Measurements from ENCODE around the gene CES4A.

The CES4A gene

GRCh38 chr16:67034487-67034886 is 46.1 kb downstream of the CES4A start:
- no peak for TF ChIP-seq CTCF (IDR thresholded peaks at IDR 0.05)

GRCh38 chr16:67035364-67035763 is 47.0 kb downstream of the CES4A start:
- TF ChIP-seq CTCF (IDR thresholded peaks at IDR 0.05) = no peak

DNA sequence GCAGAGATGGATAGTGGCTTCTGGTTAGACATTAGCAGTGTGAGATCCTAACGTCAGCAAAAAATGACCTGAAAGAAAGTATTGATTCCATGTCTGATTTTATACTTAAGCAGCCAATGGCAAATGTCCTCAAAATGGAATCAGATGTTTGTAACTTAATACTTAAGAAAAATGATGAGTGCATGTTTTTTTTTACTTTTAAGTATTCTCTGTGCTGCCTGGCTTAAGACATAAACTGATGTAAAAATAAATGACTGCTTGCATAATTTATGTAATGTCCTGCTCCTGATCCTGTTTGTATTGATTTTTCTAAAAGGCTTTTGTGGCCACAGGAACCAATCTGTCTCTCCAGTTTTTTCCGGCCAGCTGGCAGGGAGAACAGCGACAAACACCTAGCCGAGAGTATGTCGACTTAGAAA is 47.9 kb downstream of the CES4A start:
- TF ChIP-seq CTCF (IDR thresholded peaks at IDR 0.05) = no peak

GRCh38 chr16:67039260-67040020 is 51.1 kb downstream of the CES4A start:
- TF ChIP-seq CTCF (IDR thresholded peaks at IDR 0.05) = no peak

DNA sequence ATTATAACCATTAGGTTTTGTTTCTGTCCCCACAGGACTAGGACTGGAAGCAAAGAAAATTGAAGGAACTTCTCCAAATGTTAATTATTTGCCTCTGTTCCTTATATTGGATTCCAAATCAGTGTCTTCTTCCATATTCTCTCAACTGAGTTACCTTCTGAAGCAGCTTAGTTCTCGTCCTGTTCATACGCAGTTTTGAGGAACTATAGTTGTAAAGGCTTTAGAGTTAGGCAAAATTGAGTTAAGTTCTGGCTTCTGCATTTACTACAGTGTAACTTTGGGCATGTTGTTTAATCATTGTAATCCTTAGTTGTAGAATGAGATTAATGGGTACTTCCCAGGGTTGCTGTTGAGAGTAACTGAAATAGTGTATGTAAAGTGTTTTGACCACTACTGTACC is 51.8 kb downstream of the CES4A start:
- no peak for TF ChIP-seq CTCF (IDR thresholded peaks at IDR 0.05)

DNA sequence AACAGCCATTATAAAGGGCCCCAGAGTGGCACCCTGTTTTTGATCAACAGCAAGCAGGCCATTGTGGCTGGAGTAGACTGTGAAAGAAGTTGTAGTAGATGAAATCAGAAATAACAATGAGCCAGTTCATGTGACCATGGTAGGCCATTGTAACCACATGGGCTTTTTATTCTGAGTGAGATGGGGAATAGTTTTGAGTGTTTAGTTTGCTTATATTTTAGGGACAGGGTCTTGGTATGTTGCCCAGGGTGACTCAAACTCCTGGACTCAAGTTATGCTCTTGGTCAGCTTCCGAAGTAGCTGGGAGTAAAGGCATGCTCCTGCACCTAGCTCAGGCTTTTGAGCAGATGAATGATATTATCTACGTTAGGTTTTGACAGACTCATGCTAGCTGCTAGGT is 52.5 kb downstream of the CES4A start:
- no peak for TF ChIP-seq CTCF (IDR thresholded peaks at IDR 0.05)

GRCh38 chr16:67043420-67043819 is 55.0 kb downstream of the CES4A start:
- TF ChIP-seq CTCF (IDR thresholded peaks at IDR 0.05) = no peak

DNA sequence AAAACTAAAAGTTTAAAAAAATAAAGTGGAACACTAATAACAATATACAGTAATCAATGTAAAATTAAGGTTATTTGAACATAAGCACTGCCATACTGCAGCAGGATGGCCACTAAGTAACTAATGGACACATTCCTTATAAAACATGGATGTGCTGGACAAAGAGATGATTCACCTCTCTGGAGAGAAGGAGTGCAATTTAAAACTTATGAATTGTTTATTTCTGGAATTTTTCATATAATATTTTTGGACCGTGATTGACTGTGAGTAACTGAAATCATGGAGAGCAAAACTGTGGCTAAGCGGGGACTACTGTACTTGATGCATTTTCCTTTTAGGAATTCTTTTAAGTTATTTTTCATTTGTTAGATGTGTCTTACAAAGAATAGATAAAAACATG is 62.4 kb downstream of the CES4A start:
- no peak for TF ChIP-seq CTCF (IDR thresholded peaks at IDR 0.05)

Data from LNCAP (cell line).